Naive thymus-derived CD4-positive, alpha-beta T cell (primary cell): ENCODE measurements around the gene CUEDC1. TPM values are rescaled to one million over a fixed set of nuclear protein-coding genes. Genes with fewer than 3 reads are reported as not detected.

Experiments used
- ATAC-seq: fragments of 150-1000 bp; cut with Tn5 transposase; 2 replicates; pipeline ENCODE4 v1.10.0; 2021; ENCODE audit warnings: mild to moderate bottlenecking, moderate library complexity
- CTCF ChIA-PET: fragments of 350-600 bp; sonication (Branson Sonifier 250); formaldehyde crosslinking; loops from one replicate; lab custom pipeline; 2021; ENCODE audit warnings: antibody characterized with exemption; lab: Charles Lee
- POLR2A ChIA-PET: fragments of 350-600 bp; sonication (Branson Sonifier 250); formaldehyde crosslinking; loops from one replicate; lab custom pipeline; 2021; ENCODE audit warnings: antibody characterized with exemption, inconsistent platforms; lab: Charles Lee
- DNase-seq, 9 donors: peaks; one replicate each; pipeline versions ENCODE4 v3.0.0 to v3.0.0-alpha.2; 2020 to 2022; ENCODE audit warnings: mixed read lengths in 1 of 9
- H3K27ac ChIP-seq: one replicate; pipeline ENCODE4 v1.7.0; 2013; ENCODE audit warnings: mild to moderate bottlenecking, low read depth, low read length, moderate library complexity
- H3K27me3 ChIP-seq, 2 donors: one replicate each; pipeline ENCODE4 v1.7.0; 2013; ENCODE audit warnings: low read length in 2 of 2, mild to moderate bottlenecking in 2 of 2, moderate library complexity in 2 of 2; ENCODE audit not compliant: control insufficient read depth in 2 of 2, insufficient read depth in 2 of 2
- H3K36me3 ChIP-seq, 3 experiments: 1 replicate in 2 of 3; 2 replicates in 1 of 3; pipeline ENCODE4 v1.7.0; 2013; ENCODE audit warnings: low read length in 3 of 3, mild to moderate bottlenecking in 3 of 3, moderate library complexity in 1 of 3; ENCODE audit not compliant: insufficient read depth in 3 of 3, control insufficient read depth in 2 of 3
- H3K4me1 ChIP-seq, 2 donors: one replicate each; pipeline ENCODE4 v1.7.0; 2013; ENCODE audit warnings: low read length in 2 of 2, mild to moderate bottlenecking in 2 of 2, moderate library complexity in 1 of 2; ENCODE audit not compliant: control insufficient read depth in 2 of 2, insufficient read depth in 2 of 2
- H3K4me3 ChIP-seq: 2 replicates; pipeline ENCODE4 v1.7.0; 2013; ENCODE audit warnings: mild to moderate bottlenecking, low read length
- H3K9me3 ChIP-seq, 3 experiments: 1 replicate in 2 of 3; 2 replicates in 1 of 3; pipeline ENCODE4 v1.7.0; 2013; ENCODE audit warnings: low read length in 3 of 3; ENCODE audit not compliant: control insufficient read depth in 2 of 3
- H3K27ac Mint-ChIP-seq, 9 donors: one replicate each; pipeline ENCODE4 v1.8.0; 2020 to 2022; ENCODE audit warnings: mixed read lengths in 9 of 9, mild to moderate bottlenecking in 8 of 9, moderate library complexity in 5 of 9, inconsistent platforms in 2 of 9
- H3K27me3 Mint-ChIP-seq, 5 donors: one replicate each; pipeline ENCODE4 v1.8.0; 2021 to 2022; ENCODE audit warnings: mixed read lengths in 5 of 5, mild to moderate bottlenecking in 1 of 5
- H3K36me3 Mint-ChIP-seq, 5 donors: one replicate each; pipeline ENCODE4 v1.8.0; 2020 to 2022; ENCODE audit warnings: mixed read lengths in 5 of 5, mild to moderate bottlenecking in 3 of 5, inconsistent platforms in 1 of 5
- H3K4me1 Mint-ChIP-seq, 7 donors: one replicate each; pipeline ENCODE4 v1.8.0; 2020 to 2022; ENCODE audit warnings: mixed read lengths in 7 of 7, mild to moderate bottlenecking in 3 of 7, inconsistent platforms in 1 of 7
- H3K4me3 Mint-ChIP-seq, 10 donors: one replicate each; pipeline ENCODE4 v1.8.0; 2020 to 2022; ENCODE audit warnings: mild to moderate bottlenecking in 10 of 10, mixed read lengths in 10 of 10, moderate library complexity in 6 of 10, inconsistent platforms in 2 of 10
- H3K9me3 Mint-ChIP-seq, 11 donors: one replicate each; pipeline ENCODE4 v1.8.0; 2020 to 2022; ENCODE audit warnings: mixed read lengths in 11 of 11, mild to moderate bottlenecking in 4 of 11, inconsistent platforms in 1 of 11, moderate library complexity in 1 of 11
- intact Hi-C, 2 donors: fragments of 100-400 bp; cut with micrococcal nuclease; formaldehyde crosslinking; loops; one replicate each; pipeline ENCODE4 v1.15.1; 2023
- polyA plus RNA-seq, 2 donors: library from polyadenylated mRNA; unstranded; fragments of 300-500 nt; fragmentation: Illumina TruSeq; gene quantifications; one replicate each; pipeline ENCODE4 v1.2.3, GENCODE V29; 2021
- total RNA-seq, 6 experiments: library from RNA in 5 of 6; stranded (reverse) in 5 of 6; gene quantifications; 1 replicate in 5 of 6; 2 replicates in 1 of 6; pipeline ENCODE4 v1.2.3 and lab custom pipeline; 2021 to 2026

Gene CUEDC1
- total and polyA plus RNA-seq, 7 experiments from 2014 or later = 0.10 to 7.7 (median 1.0) TPM; not detected in 2

GRCh38 chr17:57913575-57914272, 41.5 kb downstream of the CUEDC1 start:
- no peak for ATAC-seq

DNA sequence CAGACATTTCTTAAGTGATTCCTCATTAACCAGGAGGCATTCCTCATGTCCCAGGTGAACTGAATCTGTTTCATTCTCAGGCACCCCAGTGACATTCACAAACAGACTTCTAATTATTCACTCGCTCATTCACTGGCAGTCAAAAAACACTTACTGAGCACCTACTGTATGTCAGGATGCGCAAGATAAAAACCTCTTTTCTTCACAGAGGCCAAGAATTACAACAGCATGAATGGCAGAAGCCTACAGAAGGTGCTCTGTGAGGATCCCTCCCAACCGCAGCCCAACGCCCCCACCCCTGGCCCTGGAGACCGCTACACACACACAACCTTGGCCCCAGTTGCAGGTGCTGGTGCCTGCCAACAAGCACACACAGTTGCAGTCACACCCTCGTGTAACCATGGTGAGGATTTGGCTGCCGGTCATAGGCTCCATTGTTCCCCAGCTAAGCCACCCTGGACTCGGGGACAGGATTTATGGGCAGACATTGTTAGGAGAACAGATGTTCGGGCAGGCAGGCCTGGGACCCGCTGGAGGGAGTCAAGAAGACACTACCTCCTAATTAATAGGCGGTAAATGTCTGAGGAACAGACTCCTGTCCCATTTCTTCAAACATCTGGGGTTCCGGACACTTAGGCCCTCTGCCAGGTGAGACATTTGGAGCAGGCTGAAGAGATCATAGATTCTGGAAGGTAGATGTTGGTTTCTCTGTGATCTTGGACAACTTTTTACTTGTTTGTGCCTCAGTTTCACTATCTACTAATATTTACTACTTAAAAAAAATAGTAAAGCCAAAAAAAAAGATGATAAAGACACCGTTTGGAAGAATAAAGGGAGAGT, 43.2 kb downstream of the CUEDC1 start:
- no peaks in the 10 kb centered on the region for H3K27me3 ChIP-seq
- Mint-ChIP-seq H3K27ac (no peak overlapping the region), H3K4me3 (no peak overlapping the region), H3K4me1 (peaks cover 0 to 2% (median 0%) of the 10 kb centered on the region in 7 donors), H3K9me3 (no peaks in the 10 kb centered on the region), H3K27me3 (peaks cover 0 to 23% (median 0%) of the 10 kb centered on the region in 5 donors), H3K36me3 (no peaks in the 10 kb centered on the region)
- no peaks in the 10 kb centered on the region for H3K9me3 ChIP-seq
- intact Hi-C loops = no loop called here
- DNase-seq = no peak
- no peak overlapping the region for H3K4me3 ChIP-seq
- H3K27ac ChIP-seq = no peak overlapping the region
- ChIA-PET POLR2A (no interaction called here), CTCF (interaction anchor here (1.1 kb wide), 1 partner anchor 87 kb away, joined by 4 read pairs; no protein-coding TSS in a partner anchor)
- no peaks in the 10 kb centered on the region for H3K4me1 ChIP-seq
- no peaks in the 10 kb centered on the region for H3K36me3 ChIP-seq
- no peak for ATAC-seq

More at GRCh38 chr17:57913575-57914272, 41.5 kb downstream of the CUEDC1 start:
- DNase-seq = no peak
- Mint-ChIP-seq H3K4me1 (peaks cover 0 to 2% (median 0%) of the 10 kb centered on the region in 7 donors), H3K36me3 (no peaks in the 10 kb centered on the region), H3K4me3 (no peak overlapping the region), H3K27ac (peak overlapping the region in 1 of 9 donors; percentile 29), H3K9me3 (no peaks in the 10 kb centered on the region), H3K27me3 (peaks cover 0 to 15% (median 0%) of the 10 kb centered on the region in 5 donors)
- Histone ChIP-seq H3K4me1 (no peaks in the 10 kb centered on the region), H3K4me3 (no peak overlapping the region), H3K27ac (no peak overlapping the region), H3K27me3 (no peaks in the 10 kb centered on the region), H3K9me3 (no peaks in the 10 kb centered on the region), H3K36me3 (no peaks in the 10 kb centered on the region)
- ChIA-PET POLR2A (no interaction called here), CTCF (interaction anchor here (1.0 kb wide), 1 partner anchor 76 kb away, joined by 3 read pairs; no protein-coding TSS in a partner anchor)
- intact Hi-C loops = no loop called here

DNA sequence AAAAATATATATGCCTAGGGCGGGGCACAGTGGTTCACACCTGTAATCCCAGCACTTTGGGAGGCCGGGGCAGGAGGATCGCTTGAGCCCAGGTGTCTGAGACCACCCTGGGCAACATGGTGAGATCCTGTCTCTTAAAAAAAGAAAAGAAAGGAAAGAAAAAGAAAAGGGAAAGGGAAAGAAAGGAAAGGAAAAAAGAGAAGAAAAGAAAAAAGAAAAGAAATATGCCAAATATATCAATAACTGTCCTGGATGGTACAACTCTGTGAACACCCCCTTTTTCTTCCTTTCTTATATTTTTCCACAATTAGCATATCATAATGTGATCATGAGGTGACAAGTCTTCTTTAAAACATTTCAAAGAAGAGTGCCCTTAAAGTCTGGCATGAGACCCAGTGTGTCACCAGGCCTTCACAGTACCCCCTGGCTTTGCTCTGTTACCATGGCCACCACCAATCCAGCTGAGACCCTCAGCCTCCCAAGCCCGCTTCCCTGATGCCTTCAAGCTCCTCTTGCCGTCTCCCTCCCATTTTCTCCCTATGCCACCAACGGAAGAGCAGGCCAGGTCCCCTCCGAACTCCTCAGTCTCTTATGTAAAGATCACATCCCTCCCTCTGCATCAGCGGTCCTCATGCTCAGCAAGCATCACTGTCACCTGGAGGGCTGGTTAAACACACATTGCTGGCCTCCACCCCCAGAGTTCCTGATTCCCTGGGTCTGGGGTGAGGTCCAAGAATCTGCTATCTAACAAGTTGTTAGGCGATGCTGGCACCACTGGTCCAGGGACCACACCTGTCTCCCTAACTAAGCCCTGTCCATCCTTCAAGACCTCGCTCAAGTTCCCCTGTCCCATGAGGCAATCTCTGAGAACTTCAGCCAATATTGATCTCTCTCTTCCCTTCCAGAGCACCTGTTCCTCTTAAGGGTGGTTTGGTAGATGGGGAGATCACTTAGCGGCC, 44.5 kb downstream of the CUEDC1 start:
- no peaks in the 10 kb centered on the region for H3K27me3 ChIP-seq
- ChIA-PET POLR2A (no interaction called here), CTCF (interaction anchor here (0.7 kb wide), 1 partner anchor 12 kb away, joined by 3 read pairs; no protein-coding TSS in a partner anchor)
- peaks cover 0 to 5% (median 0%) of the 10 kb centered on the region in 7 donors for H3K4me1 Mint-ChIP-seq
- no peak overlapping the region for H3K4me3 ChIP-seq
- no peaks in the 10 kb centered on the region for H3K9me3 Mint-ChIP-seq
- H3K9me3 ChIP-seq = no peaks in the 10 kb centered on the region
- intact Hi-C loops = no loop called here
- H3K4me1 ChIP-seq = no peaks in the 10 kb centered on the region
- no peaks in the 10 kb centered on the region for H3K36me3 ChIP-seq
- peak overlapping the region in 2 of 9 donors; percentile 2 to 65 for H3K27ac Mint-ChIP-seq
- DNase-seq (no peak), ATAC-seq (no peak)
- H3K4me3 Mint-ChIP-seq = no peak overlapping the region
- H3K27ac ChIP-seq = no peak overlapping the region
- H3K36me3 Mint-ChIP-seq = no peaks in the 10 kb centered on the region
- H3K27me3 Mint-ChIP-seq = peaks cover 0 to 25% (median 0%) of the 10 kb centered on the region in 5 donors

DNA sequence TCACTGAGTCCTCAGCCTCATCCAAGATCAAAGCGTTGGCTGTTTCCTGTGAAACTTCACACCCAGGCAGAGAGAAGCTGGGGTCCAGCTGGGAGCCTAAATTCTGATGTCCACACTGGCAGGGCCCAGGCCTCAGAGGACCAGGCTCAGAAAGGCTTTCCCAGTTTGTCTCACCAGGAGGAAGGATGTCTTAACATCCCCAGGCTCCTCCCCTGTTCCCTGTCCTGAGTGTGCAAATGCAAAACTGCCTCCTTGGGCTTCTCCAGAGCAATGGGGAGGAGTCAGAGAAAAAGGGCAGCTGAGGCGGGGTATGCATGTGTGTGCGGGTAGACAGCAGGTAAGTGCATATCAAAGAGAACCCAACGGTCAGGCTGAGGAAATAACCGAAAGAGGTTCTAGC, 45.7 kb downstream of the CUEDC1 start:
- ATAC-seq (no peak), DNase-seq (no peak)
- peaks cover 0 to 5% (median 0%) of the 10 kb centered on the region in 7 donors for H3K4me1 Mint-ChIP-seq
- H3K27ac ChIP-seq = no peak overlapping the region
- H3K9me3 Mint-ChIP-seq = no peaks in the 10 kb centered on the region
- H3K9me3 ChIP-seq = no peaks in the 10 kb centered on the region
- H3K27ac Mint-ChIP-seq = no peak overlapping the region
- intact Hi-C loops = no loop called here
- no peaks in the 10 kb centered on the region for H3K27me3 ChIP-seq
- no peaks in the 10 kb centered on the region for H3K36me3 ChIP-seq
- ChIA-PET POLR2A (no interaction called here), CTCF (no interaction called here)
- H3K36me3 Mint-ChIP-seq = no peaks in the 10 kb centered on the region
- H3K27me3 Mint-ChIP-seq = peaks cover 0 to 25% (median 0%) of the 10 kb centered on the region in 5 donors
- no peak overlapping the region for H3K4me3 ChIP-seq
- no peak overlapping the region for H3K4me3 Mint-ChIP-seq
- no peaks in the 10 kb centered on the region for H3K4me1 ChIP-seq

- Mint-ChIP-seq H3K27ac (no peak overlapping the region), H3K4me3 (no peak overlapping the region), H3K4me1 (peaks cover 0 to 8% (median 5%) of the 10 kb centered on the region in 7 donors), H3K36me3 (no peaks in the 10 kb centered on the region), H3K27me3 (peaks cover 0 to 21% (median 0%) of the 10 kb centered on the region in 5 donors), H3K9me3 (no peaks in the 10 kb centered on the region)
- H3K4me1 ChIP-seq = peaks cover 0 to 4% of the 10 kb centered on the region in 2 donors
- DNase-seq (no peak), ATAC-seq (no peak)
- intact Hi-C loops = no loop called here
- no peak overlapping the region for H3K27ac ChIP-seq
- H3K27me3 ChIP-seq = no peaks in the 10 kb centered on the region
- H3K36me3 ChIP-seq = no peaks in the 10 kb centered on the region
- CTCF ChIA-PET = interaction anchor here (0.7 kb wide), 2 partner anchors 10 to 770 kb away, joined by 3 read pairs; no protein-coding TSS in a partner anchor
- POLR2A ChIA-PET = interaction anchor here (0.7 kb wide), 1 partner anchor 79 kb away, joined by 4 read pairs; no protein-coding TSS in a partner anchor
- no peak overlapping the region for H3K4me3 ChIP-seq
- no peaks in the 10 kb centered on the region for H3K9me3 ChIP-seq
Observed at GRCh38 chr17:57908278-57908677, 46.9 kb downstream of the CUEDC1 start.

GRCh38 chr17:57906910-57907309, 48.3 kb downstream of the CUEDC1 start:
- H3K4me1 ChIP-seq = peaks cover 0 to 8% of the 10 kb centered on the region in 2 donors
- POLR2A ChIA-PET = no interaction called here
- CTCF ChIA-PET = no interaction called here
- no peak for DNase-seq
- H3K27me3 ChIP-seq = no peaks in the 10 kb centered on the region
- H3K9me3 ChIP-seq = no peaks in the 10 kb centered on the region
- H3K27me3 Mint-ChIP-seq = peaks cover 0 to 20% (median 0%) of the 10 kb centered on the region in 5 donors
- no peak overlapping the region for H3K4me3 Mint-ChIP-seq
- no peaks in the 10 kb centered on the region for H3K9me3 Mint-ChIP-seq
- H3K27ac ChIP-seq = no peak overlapping the region
- ATAC-seq = no peak
- H3K4me1 Mint-ChIP-seq = peaks cover 6 to 18% (median 11%) of the 10 kb centered on the region in 7 donors
- no peaks in the 10 kb centered on the region for H3K36me3 Mint-ChIP-seq
- no peak overlapping the region for H3K4me3 ChIP-seq
- H3K36me3 ChIP-seq = no peaks in the 10 kb centered on the region
- H3K27ac Mint-ChIP-seq = peak overlapping the region in 1 of 9 donors; percentile 78
- intact Hi-C loops = no loop called here
